Upper lobe of left lung (tissue), 6 donors: Measurements from ENCODE around the gene PCSK5. TPM values are rescaled to one million over a fixed set of nuclear protein-coding genes. Genes with fewer than 3 reads are reported as not detected.

ENCODE experiments used
- ATAC-seq, 2 donors: fragments of 200-7000 bp; cut with Tn5 transposase; one replicate each; pipeline ENCODE4 v1.9.1; 2022; ENCODE audit warnings: mild to moderate bottlenecking in 2 of 2, moderate library complexity in 2 of 2; ENCODE audit not compliant: low FRiP score in 2 of 2
- DNase-seq, 2 donors: peaks; one replicate each; pipeline ENCODE4 v3.0.0-alpha.2; 2019 to 2020
- H3K27ac ChIP-seq, 4 donors: fragments of 200-600 bp; sonication (generic); one replicate each; pipeline ENCODE4 v1.5.1; 2016 to 2019
- H3K27me3 ChIP-seq, 4 donors: fragments of 200-600 bp; sonication (generic); one replicate each; pipeline ENCODE4 v1.5.1; 2017 to 2019
- H3K36me3 ChIP-seq, 4 donors: fragments of 200-600 bp; sonication (generic); one replicate each; pipeline ENCODE4 v1.5.1; 2016 to 2019
- H3K4me1 ChIP-seq, 4 donors: fragments of 200-600 bp; sonication (generic); one replicate each; pipeline ENCODE4 v1.5.1; 2018 to 2019
- H3K4me3 ChIP-seq, 4 donors: fragments of 200-600 bp; sonication (generic); one replicate each; pipeline ENCODE4 v1.5.1; 2017 to 2019; ENCODE audit warnings: mild to moderate bottlenecking in 2 of 4, moderate library complexity in 1 of 4
- H3K9me3 ChIP-seq, 4 donors: fragments of 200-600 bp; sonication (generic); one replicate each; pipeline ENCODE4 v1.5.1; 2018 to 2019
- EP300 ChIP-seq, 4 donors: sonication (generic); formaldehyde crosslinking; IDR thresholded peaks; one replicate each; pipeline ENCODE4 v1.5.1; 2017; ENCODE audit warnings: antibody characterized with exemption in 4 of 4, control low read depth in 2 of 4
- POLR2A ChIP-seq, 4 donors: fragments of 450-650 bp; IDR thresholded peaks; one replicate each; pipeline ENCODE4 v1.5.1; 2016 to 2017; ENCODE audit warnings: antibody characterized with exemption in 4 of 4, mild to moderate bottlenecking in 2 of 4
- POLR2AphosphoS5 ChIP-seq, 2 donors: sonication (generic); formaldehyde crosslinking; IDR thresholded peaks; one replicate each; pipeline ENCODE4 v1.5.1; 2017; ENCODE audit warnings: antibody characterized with exemption in 2 of 2
- WGBS, 2 donors: methylation state at CpG; one replicate each; pipeline ENCODE4 v1.1.5; 2017 to 2018; 5-methylcytosine and 5-hydroxymethylcytosine counted together
- total RNA-seq, 6 donors: library from RNA; depleted of rRNA in 4 of 6; stranded (reverse); fragments of >200 nt in 4 of 6; gene quantifications; one replicate each; pipeline versions ENCODE4 v1.1.0 to v1.2.1, GENCODE V29; 2016 to 2021
- TF ChIP-seq, protein P1 (sequence below), 6 experiments: fragments of 450-650 bp in 4 of 6; fragments of 200-600 bp in 2 of 6; sonication (generic) in 2 of 6; IDR thresholded peaks; one replicate each; pipeline ENCODE4 v1.5.1; 2016 to 2019; ENCODE audit warnings: antibody characterized with exemption in 6 of 6
- donor health status: DM: no; HTN: no; CAD: no; lungs with moderate emphysema.
- donor health status: DM: no; HTN: yes; CAD: no; lungs with severe emphysema.

Gene PCSK5
- total RNA-seq, 6 donors from 2014 or later: 12.8 to 29.2 (median 18.3) TPM

- WGBS, 2 donors: 83 to 89% methylated on average over 11 of the region's 11 CpGs
- Histone ChIP-seq H3K27ac (no peak overlapping the region), H3K9me3 (no peaks in the 10 kb centered on the region), H3K4me3 (no peak overlapping the region), H3K36me3 (no peaks in the 10 kb centered on the region), H3K4me1 (no peaks in the 10 kb centered on the region), H3K27me3 (no peaks in the 10 kb centered on the region)
- TF ChIP-seq, protein P1, sequence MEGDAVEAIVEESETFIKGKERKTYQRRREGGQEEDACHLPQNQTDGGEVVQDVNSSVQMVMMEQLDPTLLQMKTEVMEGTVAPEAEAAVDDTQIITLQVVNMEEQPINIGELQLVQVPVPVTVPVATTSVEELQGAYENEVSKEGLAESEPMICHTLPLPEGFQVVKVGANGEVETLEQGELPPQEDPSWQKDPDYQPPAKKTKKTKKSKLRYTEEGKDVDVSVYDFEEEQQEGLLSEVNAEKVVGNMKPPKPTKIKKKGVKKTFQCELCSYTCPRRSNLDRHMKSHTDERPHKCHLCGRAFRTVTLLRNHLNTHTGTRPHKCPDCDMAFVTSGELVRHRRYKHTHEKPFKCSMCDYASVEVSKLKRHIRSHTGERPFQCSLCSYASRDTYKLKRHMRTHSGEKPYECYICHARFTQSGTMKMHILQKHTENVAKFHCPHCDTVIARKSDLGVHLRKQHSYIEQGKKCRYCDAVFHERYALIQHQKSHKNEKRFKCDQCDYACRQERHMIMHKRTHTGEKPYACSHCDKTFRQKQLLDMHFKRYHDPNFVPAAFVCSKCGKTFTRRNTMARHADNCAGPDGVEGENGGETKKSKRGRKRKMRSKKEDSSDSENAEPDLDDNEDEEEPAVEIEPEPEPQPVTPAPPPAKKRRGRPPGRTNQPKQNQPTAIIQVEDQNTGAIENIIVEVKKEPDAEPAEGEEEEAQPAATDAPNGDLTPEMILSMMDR (IDR thresholded peaks at IDR 0.05): no peak
- TF ChIP-seq POLR2A (IDR thresholded peaks at IDR 0.05) (no peak), POLR2AphosphoS5 (IDR thresholded peaks at IDR 0.05) (no peak), EP300 (IDR thresholded peaks at IDR 0.05) (no peak)
- no peak for ATAC-seq
- DNase-seq: no peak
Measured at GRCh38 chr9:76296561-76297310, 406.3 kb downstream of the PCSK5 start.

GRCh38 chr9:76297721-76298239 is 407.3 kb downstream of the PCSK5 start:
- DNase-seq: no peak
- no peaks in the 10 kb centered on the region for H3K36me3 ChIP-seq
- peak; percentile 65 to 91 for ATAC-seq
- no peak for TF ChIP-seq POLR2A (IDR thresholded peaks at IDR 0.05)
- no peak for TF ChIP-seq EP300 (IDR thresholded peaks at IDR 0.05)
- TF ChIP-seq, protein P1 (IDR thresholded peaks at IDR 0.05): no peak
- TF ChIP-seq POLR2AphosphoS5 (IDR thresholded peaks at IDR 0.05): no peak
- no peaks in the 10 kb centered on the region for H3K4me1 ChIP-seq
- no peaks in the 10 kb centered on the region for H3K9me3 ChIP-seq
- no peak overlapping the region for H3K4me3 ChIP-seq
- H3K27ac ChIP-seq: no peak overlapping the region
- no peaks in the 10 kb centered on the region for H3K27me3 ChIP-seq
- 52 to 58% methylated on average over 14 of the region's 14 CpGs for WGBS, 2 donors

DNA sequence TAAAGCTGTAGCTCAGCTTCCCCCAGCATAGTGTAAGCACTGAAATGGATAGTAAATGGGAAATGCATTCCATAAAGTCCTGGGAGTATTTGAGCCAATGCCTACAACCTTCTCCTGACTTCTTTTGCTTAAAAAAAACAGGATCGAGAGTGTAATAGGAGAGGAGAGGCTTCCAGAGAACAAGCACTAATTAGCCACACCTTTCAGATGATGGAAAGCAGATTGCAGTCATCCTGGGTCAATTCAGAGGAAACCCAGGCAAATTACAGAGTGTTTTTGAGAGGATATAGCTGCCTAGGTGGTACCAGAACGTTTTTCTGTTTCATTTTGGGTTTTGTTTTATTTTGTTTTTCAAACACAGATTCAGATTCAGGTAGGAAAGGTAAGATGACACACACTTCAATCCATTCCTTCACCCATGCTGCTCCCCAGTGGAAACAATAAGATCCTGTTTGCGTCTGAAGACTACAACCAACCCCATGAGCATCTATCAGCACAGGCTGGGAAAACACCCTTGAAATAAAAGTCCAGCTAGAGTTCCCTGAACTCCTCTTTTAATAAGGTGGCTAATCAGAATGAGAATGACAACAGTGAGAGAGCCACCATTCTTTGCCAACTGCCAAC is 408.2 kb downstream of the PCSK5 start:
- DNase-seq (no peak), ATAC-seq (peak in 1 of 2 donors; percentile 31)
- no peaks in the 10 kb centered on the region for H3K4me1 ChIP-seq
- no peaks in the 10 kb centered on the region for H3K36me3 ChIP-seq
- H3K9me3 ChIP-seq: no peaks in the 10 kb centered on the region
- no peak overlapping the region for H3K4me3 ChIP-seq
- no peaks in the 10 kb centered on the region for H3K27me3 ChIP-seq
- TF ChIP-seq, protein P1 (IDR thresholded peaks at IDR 0.05): no peak
- TF ChIP-seq EP300 (IDR thresholded peaks at IDR 0.05) (no peak), POLR2AphosphoS5 (IDR thresholded peaks at IDR 0.05) (no peak), POLR2A (IDR thresholded peaks at IDR 0.05) (no peak)
- 52 to 59% methylated on average over 3 of the region's 3 CpGs for WGBS, 2 donors
- H3K27ac ChIP-seq: no peak overlapping the region

DNA sequence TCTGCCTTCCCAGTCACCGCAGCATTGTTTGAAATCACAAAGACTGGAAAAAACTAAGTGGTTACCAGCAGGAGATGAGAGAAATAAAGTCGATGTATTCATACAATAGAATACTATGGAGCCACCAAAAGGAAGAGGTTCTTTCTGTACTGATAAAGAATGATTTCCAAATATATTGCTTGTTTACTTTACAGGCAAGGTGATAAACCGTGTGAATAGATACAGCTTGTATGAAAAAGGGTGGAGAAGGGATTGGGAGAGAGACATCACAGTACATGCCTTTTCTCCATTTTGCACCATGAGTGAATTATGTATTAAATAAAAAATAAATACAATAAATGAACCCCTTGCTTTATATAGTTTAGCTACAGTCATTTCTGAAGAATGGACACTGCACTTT is 412.1 kb downstream of the PCSK5 start:
- no peaks in the 10 kb centered on the region for H3K9me3 ChIP-seq
- no peaks in the 10 kb centered on the region for H3K27me3 ChIP-seq
- no peaks in the 10 kb centered on the region for H3K36me3 ChIP-seq
- no peak overlapping the region for H3K27ac ChIP-seq
- 73 to 78% methylated on average over 3 of the region's 3 CpGs for WGBS, 2 donors
- TF ChIP-seq EP300 (IDR thresholded peaks at IDR 0.05): no peak
- no peak for TF ChIP-seq POLR2A (IDR thresholded peaks at IDR 0.05)
- no peak for TF ChIP-seq POLR2AphosphoS5 (IDR thresholded peaks at IDR 0.05)
- TF ChIP-seq, protein P1 (IDR thresholded peaks at IDR 0.05): no peak
- no peak for ATAC-seq
- H3K4me1 ChIP-seq: no peaks in the 10 kb centered on the region
- DNase-seq: no peak
- H3K4me3 ChIP-seq: no peak overlapping the region
